GM21447 (cell line): Measurements from ENCODE around the gene IRAK4.

Experiments used
- ATAC-seq: cut with Tn5 transposase; IDR thresholded peaks from one replicate; pipeline ENCODE4 v1.9.1; 2021; ENCODE audit not compliant: unreplicated experiment

The IRAK4 gene

DNA sequence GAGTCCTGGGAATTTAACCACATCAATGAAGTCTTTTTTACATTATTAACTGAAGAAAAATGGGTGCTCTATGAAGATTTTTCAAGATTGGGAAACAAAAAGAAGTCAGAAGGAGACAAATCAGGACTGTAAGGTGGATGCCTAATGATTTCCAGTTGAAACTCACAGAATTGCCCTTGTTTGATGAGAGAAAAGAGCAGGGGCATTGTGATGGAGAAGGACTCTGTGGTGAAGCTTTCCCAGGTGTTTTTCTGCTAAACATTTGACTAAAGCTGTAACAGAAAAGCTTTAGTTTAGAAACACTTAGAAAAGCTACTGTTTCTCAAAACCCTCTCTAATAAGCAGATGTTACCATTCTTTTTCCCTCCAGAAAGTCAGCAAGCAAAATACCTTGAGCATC is 5.8 kb downstream of the IRAK4 start:
- ATAC-seq = no peak

DNA sequence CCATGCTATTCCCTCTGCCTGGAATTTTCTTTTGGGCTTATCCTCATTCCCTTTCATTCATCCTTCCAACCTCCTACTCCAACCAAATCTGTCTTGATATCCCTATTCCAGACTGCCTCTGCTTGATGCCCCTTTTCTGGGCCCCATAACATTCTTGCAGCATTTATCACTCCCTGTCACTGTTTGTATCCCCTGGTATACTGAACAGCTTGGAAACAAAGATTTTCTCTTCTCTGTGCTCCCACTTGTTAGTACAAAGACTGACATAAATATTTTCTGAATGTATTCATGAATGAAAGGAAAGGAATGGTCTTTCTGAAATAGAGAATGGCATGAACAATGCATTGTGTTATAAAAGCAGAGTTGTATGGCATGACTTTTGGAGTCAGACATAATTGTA is 7.5 kb downstream of the IRAK4 start:
- no peak for ATAC-seq

DNA sequence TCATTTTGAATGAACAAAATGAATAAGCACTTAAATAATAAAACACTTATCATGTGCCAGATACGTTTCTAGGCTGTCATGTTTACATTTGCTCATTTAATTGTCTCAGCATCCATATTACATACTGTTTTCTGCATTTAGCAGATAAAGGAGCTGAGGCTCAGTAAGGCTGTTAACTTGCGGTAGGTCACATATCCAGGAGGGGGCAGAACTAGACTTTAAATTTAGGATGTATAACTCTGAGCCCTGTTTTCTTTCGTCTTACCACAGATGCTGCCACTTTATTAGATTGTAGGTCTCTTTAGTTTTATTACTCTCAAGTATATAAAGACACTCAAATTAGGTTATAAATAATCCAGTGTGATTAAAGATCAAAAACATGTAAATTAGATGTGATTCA is 17.7 kb downstream of the IRAK4 start:
- ATAC-seq = no peak

DNA sequence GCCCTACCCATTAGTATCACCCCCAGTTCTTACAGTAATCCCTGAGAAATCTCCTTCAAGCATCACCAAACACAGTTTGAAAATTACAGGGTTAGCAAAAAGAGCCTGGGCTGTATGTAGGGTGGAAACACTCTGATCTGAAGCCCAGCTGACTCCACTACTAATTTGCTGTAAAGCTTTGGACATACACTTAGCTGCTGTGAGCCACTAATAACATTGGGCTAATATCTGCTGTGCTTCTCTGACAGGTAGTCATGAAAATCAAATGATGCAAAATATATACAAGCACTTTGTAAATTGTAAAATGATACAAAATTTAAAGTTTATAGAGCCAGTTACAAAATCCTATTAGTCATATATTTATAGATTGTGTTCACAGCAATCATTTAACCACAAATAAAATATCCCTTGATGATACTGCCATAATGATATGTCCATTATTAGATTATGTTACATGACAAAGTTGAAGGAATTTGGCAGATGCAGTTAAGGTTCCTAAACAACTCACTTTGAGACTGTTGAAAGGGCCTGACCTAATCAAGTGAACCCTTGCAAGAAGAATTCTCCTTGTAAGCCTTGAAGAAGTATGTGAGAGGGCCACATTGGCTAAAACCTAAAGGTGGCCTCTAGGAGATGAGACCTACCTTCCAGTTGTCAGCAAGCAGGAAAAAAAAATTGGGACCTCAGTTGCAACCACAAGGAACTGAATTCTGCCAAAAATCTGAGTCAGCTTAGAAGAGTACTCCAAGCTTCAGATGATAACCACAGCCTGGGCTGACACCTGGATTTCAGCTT is 28.3 kb downstream of the IRAK4 start:
- ATAC-seq = no peak

DNA sequence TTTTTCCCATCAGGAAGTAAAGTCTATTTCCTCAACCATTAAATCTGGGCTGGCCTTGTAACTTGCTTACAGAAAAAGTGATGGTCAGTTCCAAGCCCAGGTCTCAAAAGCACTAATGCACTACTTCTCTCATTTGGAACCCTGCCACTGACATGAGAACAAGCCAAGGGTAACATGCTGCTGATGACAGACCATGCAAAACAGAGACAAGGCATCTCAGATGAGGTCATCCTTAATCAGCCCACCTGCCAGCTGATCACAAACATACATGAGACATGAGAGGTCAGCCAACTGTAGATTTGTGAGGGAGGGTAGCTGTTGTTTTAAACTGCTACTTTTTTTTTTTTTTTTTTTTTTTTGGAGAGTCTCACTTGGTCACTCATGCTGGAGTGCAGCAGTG is 31.2 kb downstream of the IRAK4 start:
- no peak for ATAC-seq

DNA sequence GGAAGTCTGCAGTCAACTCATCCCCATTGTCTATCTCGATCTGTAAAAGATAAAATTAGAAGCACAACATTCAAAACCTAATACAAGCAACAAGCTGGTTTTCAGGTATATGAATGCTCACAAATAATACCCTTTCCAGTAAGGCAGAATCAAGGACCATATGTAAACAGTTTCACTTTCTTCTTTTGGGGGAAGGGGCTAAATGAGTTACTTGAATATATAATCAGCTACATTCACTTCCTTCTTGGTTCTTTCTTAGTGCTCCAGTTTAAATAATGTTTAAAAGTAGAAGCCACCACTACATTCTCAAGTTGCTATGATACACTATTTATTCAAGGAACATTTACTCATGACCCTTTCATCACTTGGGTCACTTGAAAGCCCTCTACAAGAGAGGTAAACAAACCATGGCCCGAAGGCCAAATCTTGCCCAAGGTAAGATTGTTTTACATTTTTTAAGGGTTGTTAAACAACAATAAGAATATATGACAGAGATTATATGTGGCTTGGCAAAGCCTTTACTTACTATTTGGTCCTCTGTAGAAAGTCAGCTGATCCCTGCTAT is 37.0 kb downstream of the IRAK4 start:
- ATAC-seq = no peak

DNA sequence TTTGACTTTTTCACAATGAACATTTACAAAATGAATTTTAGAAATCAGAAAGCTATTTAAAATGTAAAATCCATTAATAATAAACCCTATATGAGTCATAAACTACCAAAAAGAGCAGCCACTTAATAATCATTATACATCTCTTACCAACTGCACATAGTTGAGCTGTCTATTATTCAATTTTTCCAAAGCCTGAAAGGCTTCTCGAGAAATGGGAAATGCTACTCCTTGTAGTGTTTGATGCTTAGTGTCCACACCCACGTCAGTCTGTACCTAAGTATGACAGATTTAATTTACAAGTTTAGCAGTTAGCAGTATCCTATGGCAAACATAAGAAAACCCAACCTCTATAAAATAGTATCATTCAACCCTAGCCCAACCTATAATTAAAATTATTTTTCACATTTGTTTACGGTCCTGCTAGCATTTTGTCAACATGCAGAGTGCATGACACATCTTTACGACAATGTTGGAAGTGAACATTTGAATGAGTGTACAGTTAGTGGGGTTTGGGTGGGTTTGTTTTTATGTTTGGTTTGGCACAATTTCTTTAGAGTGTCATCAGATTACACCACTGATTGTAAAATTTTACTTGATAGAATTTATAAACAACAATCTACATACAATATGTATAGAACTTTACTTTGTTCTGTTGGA is 38.9 kb downstream of the IRAK4 start:
- no peak for ATAC-seq

DNA sequence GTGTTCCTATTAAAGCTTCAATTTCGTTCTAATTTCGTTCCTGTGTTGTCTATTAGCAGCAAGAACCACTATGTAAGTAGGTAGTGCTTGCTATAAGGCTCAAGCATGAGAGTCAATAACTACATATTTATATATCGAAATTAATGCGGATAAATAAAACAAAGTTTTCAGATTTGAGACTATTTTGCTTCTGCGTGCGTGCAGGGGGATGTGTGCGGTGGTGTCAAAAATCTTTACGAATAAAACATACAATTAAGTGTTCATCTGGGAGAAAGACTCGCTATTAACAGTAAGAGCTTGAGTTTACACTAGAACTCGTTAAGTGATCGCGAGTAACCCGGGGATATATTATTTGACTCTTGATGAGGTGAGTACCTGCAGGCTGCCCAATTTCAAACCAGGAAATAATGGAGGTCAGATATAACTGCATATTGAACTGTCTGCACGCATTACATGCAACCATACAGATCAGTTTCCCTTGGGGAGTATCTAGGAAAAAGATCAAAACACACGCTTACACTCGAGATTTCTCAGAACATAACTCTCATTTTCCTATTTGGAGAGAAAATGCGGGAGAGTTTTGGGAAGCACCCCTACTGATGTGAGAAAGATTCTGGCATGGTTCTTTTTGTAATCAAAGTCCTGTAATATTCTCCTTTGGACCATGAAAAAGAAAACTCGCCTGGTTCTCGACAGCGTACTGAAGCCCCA is 46.6 kb downstream of the IRAK4 start:
- ATAC-seq = no peak

DNA sequence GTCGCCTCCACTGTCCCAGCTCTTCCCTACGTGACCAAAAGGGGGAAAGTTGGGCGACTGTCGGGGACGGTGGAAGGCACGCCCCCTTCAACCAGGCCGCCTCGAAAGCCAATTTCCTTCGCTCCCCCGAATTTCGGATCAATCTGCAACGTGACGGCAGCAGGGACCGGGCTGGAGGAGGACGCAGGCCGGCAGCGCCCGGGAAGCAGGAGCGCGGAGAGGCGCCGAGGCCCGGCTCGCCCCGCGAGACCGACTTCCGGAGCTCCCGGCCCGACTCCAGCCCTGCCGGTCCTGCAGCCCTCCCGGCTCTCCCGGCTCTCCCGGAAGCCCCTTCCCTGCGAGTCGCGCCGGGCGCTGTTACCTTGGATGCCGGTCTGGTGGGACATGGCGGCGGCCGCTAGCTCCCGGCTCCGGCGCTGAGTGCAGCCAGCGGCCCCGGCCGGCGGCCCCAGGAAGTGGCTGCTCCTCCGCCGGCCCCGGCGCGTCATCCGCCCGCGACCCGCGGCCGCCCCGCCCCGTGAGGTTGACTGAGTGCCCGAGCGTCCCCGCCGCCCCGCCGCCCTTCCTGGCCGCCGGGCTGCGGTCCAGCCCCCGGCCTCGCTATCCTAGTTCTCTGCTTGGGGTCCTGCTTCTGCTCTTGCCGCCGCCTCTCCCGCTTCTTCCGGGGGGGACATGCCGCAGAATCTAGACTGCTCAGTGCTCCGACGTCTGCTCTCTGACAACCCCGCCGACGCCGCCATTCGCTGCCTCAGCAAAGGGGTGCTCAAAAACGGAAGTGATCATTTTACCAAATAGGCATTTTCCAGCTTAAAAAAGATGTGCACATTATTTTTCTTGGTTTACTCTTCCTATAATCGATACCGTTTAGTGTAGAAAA is 47.3 kb downstream of the IRAK4 start, which contains the start of gene TWF1:
Gene TWF1, minus strand, starts transcription at position 458 of the 877 bp plus-strand sequence. Its CDS starts 72 bp downstream, at position 386.
- peak; percentile 95 for ATAC-seq

DNA sequence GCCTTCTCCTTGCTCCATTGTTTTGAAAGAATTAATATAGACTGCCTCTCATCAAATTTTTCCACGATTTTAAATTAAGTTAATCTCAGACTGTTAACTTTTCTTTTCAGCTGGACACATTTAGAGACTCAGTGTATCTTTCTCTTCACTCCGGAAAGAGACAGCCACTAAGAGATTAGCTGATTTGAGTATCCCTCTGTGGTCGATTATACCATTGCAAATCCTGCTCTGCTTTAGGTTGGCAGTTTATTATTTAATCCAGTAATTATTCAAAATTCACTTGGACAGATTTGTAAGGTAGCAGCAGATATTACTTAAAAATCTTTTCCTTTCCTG is 48.0 kb downstream of the IRAK4 start:
- no peak for ATAC-seq

DNA sequence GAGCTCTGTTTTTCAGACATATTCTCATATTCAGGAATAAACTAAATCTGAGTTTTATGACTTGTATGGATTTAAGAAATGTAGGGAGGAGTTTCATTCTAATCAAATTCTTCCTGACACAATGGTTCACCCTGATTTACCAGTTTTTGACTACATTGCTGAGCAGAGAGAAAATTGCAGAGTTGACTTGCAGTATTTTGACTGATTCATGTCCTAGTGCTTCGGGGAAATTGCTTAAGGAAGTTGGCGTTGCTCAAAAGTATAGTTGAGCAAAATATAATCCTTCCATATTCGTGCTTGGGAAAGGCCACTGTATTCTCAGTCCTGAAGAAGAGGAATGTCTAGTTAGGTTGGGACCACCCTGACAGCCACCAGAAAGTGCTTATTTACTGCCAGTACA is 48.6 kb downstream of the IRAK4 start:
- no peak for ATAC-seq

DNA sequence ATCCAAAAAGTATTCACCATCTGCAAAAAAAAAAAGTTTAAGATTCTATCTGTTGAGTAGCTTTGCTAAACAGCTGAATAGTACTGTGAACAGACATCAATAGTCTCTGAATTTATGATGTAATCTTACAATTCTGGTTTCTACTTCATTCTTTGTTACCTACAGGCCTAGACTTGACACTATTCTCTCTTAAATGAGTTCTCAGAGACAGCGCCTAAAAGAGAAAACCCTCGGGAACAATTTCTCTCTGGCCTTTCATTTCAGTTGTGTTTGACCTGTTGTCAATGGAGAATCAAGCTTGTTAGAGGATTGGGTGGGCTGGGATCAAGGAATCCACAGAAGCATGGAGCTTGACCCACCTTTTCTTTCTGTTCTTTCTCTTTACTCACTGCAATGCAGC is 53.3 kb downstream of the IRAK4 start:
- ATAC-seq = no peak

DNA sequence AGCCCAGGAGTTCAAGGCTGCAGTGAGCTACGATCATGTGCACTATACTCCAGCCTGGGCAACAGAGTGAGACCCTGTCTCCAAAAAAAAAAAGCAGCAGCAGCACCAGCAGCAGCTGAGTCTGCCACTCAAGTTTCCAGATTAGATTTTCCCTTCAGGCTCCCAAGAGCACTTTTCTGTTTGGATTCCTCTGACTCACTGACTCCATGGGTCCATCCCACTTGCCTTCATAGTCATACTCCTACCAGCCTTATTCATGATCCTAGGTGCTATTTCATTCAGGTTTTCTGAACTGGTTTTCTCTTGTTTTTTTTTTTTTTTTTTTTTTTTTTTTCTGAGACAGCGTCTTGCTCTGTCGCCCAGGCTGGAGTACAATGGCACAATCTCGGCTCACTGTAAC is 54.2 kb downstream of the IRAK4 start:
- ATAC-seq = no peak

DNA sequence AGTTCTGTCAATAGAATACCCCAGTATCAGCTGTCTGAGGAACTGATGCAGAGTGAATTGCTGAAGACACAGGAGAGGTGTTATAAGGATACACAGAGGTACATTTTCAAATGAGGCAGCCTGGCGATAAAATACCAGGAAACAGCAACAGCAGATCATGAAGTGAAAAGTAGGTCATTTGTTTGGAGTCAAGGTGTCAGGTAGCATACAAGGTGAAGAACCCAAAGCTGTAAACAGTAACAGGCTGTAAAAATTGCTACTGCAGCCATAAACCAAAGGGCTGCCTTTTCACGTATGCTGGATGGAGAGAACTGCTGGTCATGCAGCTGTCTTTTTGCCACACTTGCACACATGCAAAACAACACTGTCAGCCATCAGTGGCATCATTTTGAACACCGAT is 56.7 kb downstream of the IRAK4 start:
- no peak for ATAC-seq

DNA sequence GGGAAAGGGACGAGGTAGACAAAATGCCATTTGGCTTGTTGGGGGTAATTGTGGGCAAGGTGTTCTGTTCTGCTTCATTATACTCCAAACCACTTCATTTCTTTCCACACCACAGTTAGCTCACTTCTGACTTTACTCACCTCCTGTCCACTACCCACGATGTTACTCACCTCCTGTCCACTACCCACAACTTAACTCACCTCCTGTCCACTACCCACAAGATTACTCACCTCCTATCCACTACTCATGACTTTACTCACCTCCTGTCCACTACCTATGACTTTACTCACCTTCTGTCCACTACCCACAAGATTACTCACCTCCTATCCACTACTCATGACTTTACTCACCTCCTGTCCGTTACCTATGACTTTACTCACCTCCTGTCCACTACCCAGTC is 57.4 kb downstream of the IRAK4 start:
- ATAC-seq = no peak

DNA sequence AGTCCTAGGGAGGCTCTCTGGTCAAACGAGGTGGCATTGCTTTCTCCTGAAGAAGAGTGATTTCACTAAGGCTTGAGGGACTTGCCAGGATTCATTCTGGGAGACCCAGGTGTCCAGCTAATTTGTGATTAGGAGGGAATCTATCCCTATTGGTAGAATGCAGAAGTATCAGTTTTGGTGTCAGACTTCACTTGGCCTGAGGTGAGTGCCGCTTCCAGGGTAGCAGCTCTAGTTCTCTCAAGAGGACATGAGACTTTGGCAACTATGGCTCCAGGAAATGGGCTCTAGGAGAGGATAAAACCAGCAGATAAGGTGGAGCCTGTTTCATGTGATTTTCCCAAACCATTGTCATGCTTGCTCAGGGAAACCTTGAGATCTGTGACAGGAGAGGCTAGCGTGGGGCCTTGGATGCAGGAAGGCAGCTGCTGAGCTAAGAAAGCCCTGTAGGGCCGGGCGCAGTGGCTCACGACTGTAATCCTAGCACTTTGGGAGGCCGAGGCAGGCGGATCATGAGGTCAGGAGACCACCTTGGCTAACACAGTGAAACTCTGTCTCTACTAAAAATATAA is 65.5 kb downstream of the IRAK4 start:
- ATAC-seq = no peak

DNA sequence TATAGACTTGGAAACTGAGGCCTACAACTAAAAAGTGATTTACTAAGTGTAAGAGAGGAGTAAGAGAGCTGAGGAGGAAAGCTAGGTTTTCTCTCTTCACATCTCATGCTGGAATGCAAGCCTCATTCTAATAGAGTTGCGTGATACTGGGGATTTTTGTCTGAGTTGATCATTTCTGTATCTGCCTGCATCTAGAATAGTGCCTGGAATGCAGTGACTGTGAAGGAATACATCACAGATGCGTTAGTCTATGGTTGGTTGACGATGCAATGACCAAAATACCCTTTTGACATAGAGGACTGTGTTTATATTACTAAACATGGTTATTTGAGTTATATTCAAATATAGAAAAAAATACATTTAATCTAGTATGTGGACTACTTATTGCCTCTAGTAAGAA is 67.9 kb downstream of the IRAK4 start:
- ATAC-seq = no peak

DNA sequence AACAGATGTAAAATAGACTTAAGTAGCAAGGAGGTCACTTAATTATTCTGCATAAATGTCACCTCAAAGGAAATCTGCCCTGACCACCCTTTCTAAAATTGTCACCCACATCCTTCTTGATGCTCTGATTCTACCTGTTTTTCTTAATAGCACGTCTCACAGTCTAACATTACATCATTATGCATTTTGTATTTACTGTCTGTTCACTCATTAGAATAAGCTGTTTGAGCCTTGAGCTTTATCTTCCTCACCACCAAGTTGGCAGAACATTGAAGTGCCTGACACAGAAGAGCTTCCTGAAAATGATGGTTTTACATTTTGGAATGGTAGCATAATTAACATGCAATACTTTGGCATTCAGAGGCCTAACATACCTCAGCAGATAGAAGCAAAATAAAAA is 68.3 kb downstream of the IRAK4 start:
- no peak for ATAC-seq

DNA sequence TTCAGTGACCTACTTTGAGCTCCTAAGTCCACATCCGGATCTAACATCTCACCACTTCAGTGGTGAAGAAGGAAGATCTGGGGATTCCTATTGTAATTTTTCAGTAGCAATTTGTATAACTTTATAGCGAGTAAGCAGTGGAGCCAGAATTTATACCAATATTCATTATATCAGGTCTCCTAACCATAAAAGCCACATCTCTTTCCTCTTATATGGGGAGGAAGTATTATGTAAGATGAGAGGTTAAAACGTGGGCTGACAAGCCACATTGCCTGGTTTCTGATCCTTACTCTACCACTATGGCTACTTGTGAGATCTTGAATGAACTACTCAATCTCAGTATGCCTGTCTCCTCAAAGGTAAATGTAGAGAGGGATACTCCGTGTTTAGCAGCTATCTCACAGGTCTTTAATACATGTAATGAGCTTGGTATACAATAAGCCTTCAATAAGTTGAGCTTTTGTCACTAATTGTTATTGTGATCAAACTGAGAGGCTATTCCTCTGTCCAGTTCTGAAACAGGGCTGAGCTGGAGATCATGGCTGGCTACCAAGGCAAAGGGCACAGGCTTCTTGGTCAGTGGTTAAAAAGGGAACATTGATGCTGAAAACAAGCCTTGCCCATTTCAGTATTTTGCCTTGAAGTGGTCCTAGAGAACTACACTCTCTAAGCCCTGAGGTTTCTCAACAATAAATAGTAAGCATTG is 73.9 kb downstream of the IRAK4 start:
- no peak for ATAC-seq

DNA sequence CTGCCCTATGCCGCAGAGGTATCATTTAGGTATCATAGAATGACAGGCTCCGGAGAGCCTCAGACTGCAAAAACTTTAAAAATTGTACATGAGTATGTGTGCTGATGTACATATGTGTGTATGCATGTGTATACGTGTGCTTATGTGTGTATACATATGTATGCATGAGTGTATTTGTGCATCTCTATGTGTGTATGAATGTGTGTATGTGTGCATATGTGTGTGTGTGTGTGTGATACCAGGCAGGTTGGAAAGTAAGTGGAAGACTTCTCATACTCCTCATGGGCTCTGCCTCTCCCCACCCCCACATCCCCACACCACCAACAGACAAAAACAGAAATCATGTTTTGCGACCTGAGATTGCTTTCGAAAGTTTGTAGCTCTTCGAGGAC is 76.5 kb downstream of the IRAK4 start:
- peak; percentile 6 for ATAC-seq
